NCI-H446 (cell line): ENCODE results near the gene SH3TC1.

Experiments used
- DNase-seq, 2 experiments: peaks; one replicate each; lab custom pipeline; 2025; lab: John Stamatoyannopoulos, UW

The SH3TC1 gene

DNA sequence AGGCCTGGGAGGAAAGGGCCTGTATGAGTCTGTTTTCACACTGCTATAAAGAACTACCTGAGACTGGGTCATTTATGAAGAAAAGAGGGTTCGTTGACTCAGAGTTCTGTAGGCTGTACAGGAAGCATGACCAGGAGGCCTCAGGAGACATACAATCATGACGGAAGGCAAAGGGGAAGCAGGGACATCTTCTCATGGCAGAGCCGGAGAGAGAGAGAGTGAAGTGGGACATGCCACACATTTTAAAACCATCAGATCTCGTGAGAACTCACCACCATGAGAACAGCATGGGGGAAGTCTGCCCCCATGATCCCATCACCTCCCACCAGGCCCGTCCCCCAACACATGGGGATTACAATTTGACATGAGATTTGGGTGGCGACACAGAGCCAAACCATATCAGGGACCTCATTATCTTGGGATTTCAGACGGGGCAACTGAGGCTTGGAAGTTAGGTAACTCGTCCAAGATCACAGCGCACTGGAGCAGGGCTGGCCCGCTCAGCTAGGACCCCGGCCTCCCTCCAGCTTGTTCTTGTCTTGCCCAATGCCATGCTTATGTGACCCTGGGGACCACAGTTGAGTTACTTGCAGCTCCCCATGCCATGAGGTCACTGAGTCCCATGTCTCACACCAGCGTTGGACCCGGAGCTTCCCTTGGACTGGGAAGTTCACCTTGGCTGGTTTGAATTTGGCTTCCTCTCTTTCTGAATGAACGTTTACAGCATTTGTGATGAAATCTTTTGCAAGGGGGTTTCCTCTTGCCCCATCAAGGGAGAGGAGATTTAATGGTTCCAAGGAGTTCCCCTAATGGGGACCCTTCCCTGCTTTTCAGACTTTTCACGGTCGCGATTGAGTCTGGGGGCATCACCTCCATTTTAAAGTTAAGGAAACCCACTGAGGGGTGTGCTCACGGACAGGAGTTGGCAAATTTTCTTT, 88.5 kb downstream of the SH3TC1 start:
- no peak for DNase-seq

DNA sequence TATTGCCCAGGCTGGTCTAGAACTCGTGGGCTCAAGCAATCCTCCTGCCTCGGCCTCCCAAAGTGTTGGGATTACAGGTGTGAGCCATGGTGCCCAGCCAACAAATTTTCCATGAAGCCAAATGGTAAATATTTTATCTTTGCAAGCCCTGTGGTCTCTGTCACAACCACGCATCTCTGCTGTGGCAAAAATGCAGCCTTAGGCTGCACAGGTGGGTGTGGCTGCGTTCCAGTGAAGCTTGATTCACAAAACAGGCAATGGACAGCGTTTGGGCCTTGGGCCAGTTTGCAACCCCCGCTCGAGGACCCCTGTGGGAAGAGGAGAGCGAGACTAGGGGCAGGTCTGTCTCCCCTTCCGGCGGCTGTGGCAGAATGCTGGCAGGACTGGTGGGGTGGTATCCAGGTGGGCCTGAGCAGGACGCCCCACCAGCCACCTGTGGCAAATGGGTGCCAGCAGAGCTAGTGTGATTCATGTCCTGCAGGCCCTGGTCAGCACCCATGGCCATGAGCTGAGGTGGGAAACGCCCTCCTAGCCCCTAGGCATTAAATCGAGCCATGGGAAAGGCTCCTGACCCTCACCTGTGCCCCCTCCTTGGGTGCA, 90.2 kb downstream of the SH3TC1 start:
- no peak for DNase-seq

GRCh38 chr4:8289956-8290700, 91.0 kb downstream of the SH3TC1 start:
- no peak for DNase-seq

- DNase-seq, result no peak
Observed at GRCh38 chr4:8290701-8290970, 91.5 kb downstream of the SH3TC1 start.
